NT2/D1 (cell line): ENCODE results near the gene CAMK1D.

Source experiments
- YY1 ChIP-seq: IDR thresholded peaks from 2 replicates; pipeline ENCODE4 v1.6.1; 2011; ENCODE audit not compliant: insufficient read length, insufficient read depth
- ZNF274 ChIP-seq: IDR thresholded peaks from 2 replicates; pipeline ENCODE4 v1.6.1; 2011; ENCODE audit warnings: mild to moderate bottlenecking, low read depth, low read length

DNA sequence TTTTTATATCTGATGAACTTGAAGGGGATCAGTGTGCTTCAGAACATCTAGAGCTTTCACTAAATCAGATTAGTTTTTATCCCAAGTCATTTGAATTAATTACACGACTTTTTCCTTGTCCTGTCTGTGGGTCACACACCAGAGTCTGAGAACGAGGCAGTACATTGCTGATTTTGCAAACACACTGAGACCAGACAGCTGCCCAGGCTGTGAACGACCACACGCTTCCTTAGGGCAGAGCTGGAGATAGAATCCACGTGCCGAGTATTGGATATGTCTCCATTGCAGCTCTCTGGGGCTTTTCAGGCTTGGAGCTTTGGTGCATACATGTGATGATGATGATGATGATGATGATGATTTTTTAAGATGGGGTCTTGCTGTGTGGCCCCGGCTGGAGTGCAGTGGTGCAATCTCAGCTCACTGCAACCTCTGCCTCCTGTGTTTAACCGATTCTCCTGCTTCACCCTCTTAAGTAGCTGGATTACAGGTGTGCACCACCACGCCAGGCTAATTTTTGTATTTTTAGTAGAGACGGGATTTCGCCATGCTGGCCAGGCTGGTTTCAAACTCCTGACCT, 81.1 kb downstream of the CAMK1D start:
- TF ChIP-seq YY1 (no peak), ZNF274 (no peak)
